NCI-H82 treated with DMSO at 0.1 percent for 48 hours (cell line): ENCODE measurements around the gene GNG7.
"Not testable (repeated sequence)": the region's sequence is repeated elsewhere in the genome, so short reads cannot be mapped to it uniquely, and the experiment has no call there.

Source experiments
- DNase-seq: peaks from one replicate; lab custom pipeline; 2025; ENCODE audit not compliant: unreplicated experiment; lab: John Stamatoyannopoulos, UW

Gene GNG7

DNA sequence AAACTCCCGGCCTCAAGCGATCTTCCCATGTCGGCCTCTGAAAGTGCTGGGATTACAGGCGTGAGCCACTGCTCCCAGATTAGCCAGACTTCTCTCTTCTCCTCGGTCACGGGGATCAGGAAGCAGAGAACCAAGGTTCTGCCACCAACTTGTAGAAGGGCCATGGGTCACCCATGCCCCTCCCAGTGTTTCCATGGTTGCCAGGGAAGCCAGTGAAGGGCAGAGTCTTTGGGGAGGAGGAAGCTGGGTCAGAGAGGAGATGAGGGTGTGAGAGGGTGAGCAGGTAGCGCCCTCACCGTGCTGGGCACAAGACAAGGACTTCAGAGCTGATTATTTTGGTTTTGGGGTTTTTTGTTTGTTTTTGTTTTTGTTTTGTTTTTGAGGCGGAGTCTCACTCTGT, 77.1 kb downstream of the GNG7 start:
- DNase-seq: no peak

- DNase-seq: no peak
These were observed 77.9 kb downstream of the GNG7 start for GRCh38 chr19:2624537-2625091.

GRCh38 chr19:2623798-2624197, 78.7 kb downstream of the GNG7 start:
- no peak for DNase-seq

DNA sequence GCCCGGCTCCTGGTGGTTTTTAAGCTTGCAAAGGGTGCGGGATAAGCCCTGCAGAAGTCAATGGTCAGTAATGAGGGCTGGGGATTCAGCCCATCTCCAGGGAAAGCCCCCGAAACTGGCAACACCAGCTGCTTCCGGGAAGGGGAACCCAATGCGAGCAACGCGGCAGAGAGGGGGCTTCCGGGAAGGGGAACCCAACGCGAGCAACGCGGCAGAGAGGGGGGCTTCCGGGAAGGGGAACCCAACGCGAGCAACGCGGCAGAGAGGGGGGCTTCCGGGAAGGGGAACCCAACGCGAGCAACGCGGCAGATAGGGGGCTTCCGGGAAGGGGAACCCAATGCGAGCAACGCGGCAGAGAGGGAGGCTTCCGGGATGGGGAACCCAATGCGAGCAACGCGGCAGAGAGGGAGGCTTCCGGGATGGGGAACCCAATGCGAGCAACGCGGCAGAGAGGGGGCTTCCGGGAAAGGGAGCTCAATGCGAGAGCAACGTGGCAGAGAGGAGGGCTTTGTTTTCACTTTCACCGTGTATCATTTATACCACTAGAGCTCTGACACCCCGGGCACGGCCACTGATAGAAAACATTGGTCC, 80.0 kb downstream of the GNG7 start:
- DNase-seq: not testable (repeated sequence)

GRCh38 chr19:2619076-2619475, 83.4 kb downstream of the GNG7 start:
- DNase-seq: no peak

- DNase-seq: no peak
These were observed 83.9 kb downstream of the GNG7 start for GRCh38 chr19:2618611-2619010.

GRCh38 chr19:2617393-2618165, 84.9 kb downstream of the GNG7 start:
- no peak for DNase-seq

- no peak for DNase-seq
These were observed 85.6 kb downstream of the GNG7 start for GRCh38 chr19:2616741-2617392.

DNA sequence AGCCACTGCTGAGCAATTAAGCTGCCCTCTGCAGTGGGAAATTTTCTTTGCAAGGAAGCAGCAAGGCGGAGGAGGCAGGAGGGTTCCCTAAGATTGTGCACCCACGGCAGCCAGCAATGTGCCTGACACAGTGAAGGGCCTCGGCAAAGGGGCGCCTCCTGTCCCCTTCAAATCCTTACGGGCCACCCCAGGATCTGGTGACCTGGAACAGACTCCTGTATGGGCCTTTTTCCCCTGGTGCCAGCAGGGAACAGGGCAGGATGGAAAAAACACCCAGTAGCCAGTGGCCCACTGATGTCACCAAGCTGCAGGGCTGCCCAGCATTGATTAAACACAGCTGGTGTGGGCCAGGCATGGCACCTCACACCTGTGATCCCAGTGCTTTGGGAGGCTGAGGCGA, 86.7 kb downstream of the GNG7 start:
- no peak for DNase-seq

DNA sequence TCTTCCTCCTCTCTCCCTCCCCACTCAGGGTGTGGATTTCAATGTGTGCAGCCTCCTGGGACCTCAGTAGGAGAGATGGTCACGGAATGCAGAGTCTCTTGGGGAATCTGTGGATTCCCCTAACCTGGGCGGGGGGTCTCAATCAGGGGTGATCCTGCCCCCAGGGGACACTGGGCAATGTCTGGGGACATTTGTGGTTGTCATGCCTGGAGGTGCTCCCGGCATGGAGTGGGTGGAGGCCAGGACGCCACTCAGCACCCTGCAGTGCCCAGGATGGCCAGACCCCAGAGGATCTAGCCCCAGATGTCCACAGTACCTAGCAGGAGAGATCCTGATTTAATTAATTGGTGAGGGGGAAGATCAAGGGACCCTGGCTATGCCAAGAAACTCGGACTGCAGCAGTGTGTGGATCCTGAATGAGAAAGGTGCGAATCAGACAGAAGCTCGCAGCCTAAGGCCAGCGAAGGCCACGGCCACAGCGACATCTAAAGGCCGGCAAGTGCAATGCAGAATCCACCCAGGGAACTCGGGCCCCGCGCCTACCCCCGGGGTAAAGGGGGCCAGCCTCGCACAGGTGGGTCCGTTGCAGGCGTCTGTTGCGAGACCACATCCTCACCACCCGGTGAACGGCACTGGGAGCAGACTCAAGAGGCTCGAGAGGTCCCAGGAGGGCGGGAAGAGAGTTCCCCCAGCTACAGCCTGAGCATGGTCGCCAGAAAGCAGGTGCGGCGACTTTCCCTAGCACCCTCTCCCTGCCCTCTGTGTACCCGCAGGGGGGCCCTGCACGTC, 88.8 kb downstream of the GNG7 start:
- DNase-seq: no peak

DNA sequence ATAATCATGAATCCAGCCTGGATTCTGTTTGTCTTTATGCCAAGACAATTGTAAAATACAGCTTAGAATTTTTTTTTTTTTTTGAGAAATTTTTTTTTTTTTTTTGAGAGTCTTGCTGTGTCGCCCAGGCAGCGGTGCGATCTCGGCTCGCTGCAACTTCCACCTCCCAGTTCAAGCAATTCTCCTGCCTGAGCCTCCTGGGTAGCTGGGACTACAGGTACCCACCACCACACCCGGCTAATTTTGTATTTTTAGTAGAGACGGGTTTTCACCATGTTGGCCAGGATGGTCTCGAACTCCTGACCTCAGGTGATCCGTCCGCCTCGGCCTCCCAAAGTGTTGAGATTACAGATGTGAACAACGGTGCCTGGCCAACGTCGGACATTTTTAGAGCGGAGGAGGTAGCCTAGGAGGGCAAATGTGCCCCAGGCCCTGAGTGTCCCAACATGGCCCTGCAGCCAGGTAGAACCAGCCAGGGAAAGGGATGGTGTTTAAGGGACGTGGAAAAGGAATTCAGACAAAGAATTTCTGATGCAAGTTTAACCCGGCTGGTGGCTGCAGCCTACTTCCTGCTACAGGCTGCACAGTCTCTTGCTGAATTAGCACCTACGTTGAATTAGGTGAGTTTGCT, 89.8 kb downstream of the GNG7 start:
- no peak for DNase-seq

- no peak for DNase-seq
These were observed 90.7 kb downstream of the GNG7 start for GRCh38 chr19:2611483-2612464.

- DNase-seq: peak; percentile 15
These were observed 91.6 kb downstream of the GNG7 start for GRCh38 chr19:2610637-2611482.

DNA sequence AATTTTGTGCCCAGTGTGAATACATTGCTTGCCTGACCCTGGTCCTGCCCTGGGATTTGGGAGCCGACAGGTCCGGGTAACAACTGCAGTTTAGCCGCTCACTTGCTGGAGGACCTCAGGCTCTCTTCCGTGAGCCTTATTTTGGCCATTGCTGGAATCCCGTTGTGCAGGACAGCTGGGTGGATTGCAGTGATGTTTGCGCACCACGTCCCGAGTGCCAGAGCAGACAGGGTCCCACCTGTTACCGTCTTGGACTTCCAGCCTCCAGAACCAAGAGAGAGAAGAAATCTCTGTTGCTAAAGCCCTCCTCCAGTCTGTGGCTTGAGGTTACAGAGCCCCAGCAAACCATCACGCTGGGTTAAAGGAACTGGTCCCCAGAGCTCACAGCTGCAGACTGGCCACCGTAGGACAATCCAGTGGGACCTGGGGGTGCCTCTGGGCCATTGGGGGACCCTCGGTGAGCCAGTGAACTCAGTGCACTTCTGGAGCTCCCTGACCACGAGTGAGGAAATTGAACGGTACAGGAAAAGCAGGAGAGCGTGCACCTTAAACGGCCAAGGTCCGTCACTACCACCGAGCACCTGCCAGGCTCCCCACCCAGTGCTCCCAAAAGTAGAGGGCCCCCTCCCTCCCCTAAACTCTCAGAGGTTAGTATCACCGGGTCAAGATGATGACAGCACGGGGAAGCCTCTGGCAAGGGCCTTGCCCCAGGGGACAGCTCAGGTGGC, 92.9 kb downstream of the GNG7 start:
- no peak for DNase-seq

DNA sequence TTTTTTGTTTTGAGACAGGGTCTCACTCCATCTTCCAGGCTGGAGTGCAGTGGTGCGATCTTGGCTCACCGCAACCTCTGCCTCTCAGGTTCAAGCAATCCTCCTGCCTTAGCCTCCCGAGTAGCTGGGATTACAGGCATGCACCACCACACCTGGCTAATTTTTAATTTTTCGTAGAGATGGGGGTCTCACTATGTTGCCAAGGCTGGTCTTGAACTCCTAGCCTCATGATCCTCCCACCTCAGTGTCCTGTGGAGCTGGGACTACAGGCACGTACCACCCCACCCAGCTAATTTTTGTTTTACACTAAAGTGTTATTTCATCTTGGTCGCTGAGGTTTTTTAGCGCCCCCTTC, 93.5 kb downstream of the GNG7 start:
- DNase-seq: not testable (repeated sequence)

DNA sequence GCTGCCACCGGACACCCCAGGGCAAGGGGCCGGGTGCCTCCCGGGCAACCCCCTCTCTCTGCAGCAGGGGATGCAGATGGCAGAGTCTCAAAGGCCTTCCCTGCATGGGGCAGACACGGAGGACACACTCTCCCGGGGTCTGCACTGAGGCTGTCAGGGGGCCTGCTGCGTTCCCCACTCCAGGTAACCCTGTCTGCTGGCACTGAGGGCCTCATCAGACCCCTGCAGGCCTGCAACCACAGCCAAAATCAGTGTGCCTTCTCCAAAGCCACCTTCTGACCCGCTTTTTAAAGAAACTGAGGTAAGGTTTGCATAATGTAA, 93.9 kb downstream of the GNG7 start:
- DNase-seq: no peak

DNA sequence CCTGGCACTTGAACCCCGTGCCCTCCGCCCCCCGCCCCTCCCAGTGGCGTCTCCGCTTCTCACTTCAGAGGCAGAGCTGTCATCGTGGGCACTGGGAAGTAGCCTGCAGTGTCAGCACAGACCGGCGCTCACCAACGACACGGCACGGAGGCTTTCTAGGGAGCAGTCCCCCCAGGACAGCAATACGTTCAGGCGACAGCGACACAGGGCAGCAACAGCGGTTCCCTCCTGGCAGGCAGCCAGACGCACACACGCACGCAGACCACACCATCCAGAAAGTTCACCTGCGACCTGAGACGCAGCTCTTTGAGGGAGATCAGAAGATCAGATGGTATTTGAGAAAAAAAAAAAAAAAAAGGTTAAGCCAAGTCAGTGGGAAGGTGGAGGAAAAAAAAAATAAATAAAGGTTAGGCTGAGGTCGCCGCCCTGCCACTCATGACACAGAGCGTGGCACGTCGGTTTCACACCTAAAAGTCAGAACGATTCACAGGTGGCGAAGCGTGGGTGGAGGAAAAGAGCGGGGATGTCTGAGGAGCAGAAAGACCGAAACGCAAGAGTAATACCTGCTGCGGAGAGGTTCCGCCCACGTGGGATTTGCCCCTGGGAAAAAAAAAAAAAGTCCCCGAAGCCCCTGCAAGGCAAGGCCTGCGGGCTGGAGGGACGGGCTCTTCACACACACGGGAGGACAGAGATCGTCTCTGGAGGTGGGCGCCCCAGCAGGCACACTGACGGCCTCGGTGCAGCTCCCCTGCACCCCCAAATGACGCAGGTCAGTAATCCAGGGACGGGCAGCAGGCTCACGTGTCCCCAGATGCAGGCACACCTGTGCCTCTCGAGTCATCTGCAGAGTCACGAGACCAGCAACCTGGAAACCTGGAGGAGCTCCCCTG, 94.5 kb downstream of the GNG7 start:
- no peak for DNase-seq
